Measurements from ENCODE around the gene SMC2.

DNA sequence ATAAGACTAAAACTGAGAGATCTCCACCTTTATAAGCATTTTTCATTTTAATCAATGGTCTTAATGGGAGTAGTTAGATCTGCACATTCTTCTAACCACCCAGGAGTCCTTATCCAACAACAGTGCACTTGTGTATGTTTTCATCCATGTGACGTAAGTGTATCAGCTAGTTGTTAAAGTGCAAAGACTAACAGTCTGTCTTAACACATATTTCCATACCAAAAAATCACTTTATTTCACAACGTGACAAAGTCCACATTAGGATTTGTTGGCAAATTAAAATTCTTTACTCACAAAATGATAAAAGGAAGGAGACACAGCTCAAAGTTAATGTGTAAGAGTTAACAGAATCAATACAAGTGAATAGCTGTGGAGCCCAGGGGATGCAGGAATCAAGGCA lies 1.9 kb upstream of the SMC2 start:
- TF ChIP-seq, protein P1, sequence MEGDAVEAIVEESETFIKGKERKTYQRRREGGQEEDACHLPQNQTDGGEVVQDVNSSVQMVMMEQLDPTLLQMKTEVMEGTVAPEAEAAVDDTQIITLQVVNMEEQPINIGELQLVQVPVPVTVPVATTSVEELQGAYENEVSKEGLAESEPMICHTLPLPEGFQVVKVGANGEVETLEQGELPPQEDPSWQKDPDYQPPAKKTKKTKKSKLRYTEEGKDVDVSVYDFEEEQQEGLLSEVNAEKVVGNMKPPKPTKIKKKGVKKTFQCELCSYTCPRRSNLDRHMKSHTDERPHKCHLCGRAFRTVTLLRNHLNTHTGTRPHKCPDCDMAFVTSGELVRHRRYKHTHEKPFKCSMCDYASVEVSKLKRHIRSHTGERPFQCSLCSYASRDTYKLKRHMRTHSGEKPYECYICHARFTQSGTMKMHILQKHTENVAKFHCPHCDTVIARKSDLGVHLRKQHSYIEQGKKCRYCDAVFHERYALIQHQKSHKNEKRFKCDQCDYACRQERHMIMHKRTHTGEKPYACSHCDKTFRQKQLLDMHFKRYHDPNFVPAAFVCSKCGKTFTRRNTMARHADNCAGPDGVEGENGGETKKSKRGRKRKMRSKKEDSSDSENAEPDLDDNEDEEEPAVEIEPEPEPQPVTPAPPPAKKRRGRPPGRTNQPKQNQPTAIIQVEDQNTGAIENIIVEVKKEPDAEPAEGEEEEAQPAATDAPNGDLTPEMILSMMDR (conservative IDR thresholded peaks at IDR 0.05 in 1 of 2, IDR thresholded peaks at IDR 0.05 in 1 of 2; ENCODE audit: extremely low read depth in 1 of 2, insufficient read depth in 1 of 2, low read depth in 1 of 2, low read length in 2 of 2) = no peak
- no peak for TF ChIP-seq EZH2 (IDR thresholded peaks at IDR 0.05; ENCODE audit: borderline replicate concordance, low read length)
